ENCODE results near the gene ATAD1.

ATAD1 gene

GRCh38 chr10:87799860-87800259 is 18.2 kb downstream of the ATAD1 start:
- DNase-seq: no peak

GRCh38 chr10:87798082-87798481 is 19.9 kb downstream of the ATAD1 start:
- no peak for DNase-seq

DNA sequence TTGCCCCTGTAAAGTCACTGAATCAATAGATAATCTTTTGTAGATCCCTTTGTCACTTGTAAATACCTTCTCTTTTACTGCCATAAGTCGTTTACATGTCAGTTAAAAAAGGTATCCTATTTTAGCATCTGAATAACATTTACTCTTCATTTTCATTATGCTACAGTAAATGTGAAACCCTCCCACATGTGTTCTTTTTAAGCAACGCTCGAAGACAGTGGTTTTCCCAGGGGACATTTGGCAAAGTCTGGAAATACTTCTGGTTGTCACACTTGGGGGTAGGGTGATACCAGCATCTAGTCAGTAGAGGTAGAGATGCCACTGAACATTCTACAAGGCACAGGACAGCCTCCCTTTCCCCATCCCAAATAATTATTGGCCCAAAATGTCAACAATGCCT is 23.7 kb downstream of the ATAD1 start:
- no peak for DNase-seq

GRCh38 chr10:87790185-87790584 is 27.8 kb downstream of the ATAD1 start:
- no peak for DNase-seq

GRCh38 chr10:87786421-87786820 is 31.6 kb downstream of the ATAD1 start:
- no peak for DNase-seq

DNA sequence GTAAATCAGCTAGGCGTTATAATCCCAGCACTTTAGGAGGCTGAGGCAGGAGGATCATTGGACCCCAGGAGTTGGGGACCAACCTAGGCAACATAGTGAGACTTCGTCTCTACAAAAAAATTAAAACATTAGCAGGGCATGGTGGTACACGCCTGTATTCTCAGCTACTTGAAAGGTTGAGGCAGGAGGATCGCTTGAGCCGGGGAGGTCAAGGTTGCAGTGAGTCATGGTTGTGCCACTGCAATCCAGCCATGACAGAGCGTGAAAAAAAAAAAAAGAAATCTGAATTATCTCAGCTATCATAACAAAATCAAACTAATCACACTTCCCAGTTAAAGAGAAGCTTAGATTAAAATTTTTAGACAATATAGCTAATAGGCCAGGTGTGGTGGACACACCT is 35.3 kb downstream of the ATAD1 start:
- DNase-seq: no peak

DNA sequence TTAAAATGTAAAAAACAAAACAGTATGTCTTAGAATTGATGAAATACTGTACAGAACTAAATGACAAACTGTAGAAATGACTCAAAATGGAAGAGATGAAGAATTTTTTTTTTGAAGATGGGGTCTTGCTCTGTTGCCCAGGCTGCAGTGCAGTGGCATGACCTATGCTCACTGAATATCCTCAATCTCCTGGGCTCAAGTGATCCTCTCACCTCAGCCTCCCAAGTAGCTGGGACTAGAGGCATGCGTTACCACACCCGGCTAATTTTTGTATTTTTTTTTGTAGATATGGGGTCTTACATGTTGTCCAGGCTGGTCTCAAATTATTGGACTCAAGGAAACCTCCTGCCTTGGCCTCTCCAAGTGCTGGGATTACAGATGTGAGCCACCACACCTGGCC is 36.5 kb downstream of the ATAD1 start:
- no peak for DNase-seq

- DNase-seq: no peak
These were observed 41.7 kb downstream of the ATAD1 start for GRCh38 chr10:87776328-87776727.

DNA sequence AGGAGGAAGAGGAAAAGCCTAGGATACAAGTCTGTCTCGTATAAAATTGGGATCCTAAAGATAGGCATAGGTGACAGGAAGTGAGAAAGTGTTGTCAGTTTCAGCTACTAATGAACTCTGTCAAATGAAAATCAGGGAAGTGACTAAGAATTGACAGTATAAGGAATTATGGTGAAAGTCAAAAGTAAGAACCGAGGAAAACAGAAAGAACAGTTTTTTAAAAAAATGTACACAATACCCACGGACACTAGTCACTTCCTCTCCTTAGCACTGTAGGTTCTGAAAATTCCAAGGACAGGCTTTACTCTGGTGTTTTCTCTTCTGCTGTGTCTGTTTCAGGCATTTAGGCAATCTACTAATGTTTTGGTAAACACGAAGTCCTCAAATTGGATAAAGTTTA is 42.3 kb downstream of the ATAD1 start:
- DNase-seq: no peak

GRCh38 chr10:87771871-87772500 is 46.0 kb downstream of the ATAD1 start:
- no peak for DNase-seq

DNA sequence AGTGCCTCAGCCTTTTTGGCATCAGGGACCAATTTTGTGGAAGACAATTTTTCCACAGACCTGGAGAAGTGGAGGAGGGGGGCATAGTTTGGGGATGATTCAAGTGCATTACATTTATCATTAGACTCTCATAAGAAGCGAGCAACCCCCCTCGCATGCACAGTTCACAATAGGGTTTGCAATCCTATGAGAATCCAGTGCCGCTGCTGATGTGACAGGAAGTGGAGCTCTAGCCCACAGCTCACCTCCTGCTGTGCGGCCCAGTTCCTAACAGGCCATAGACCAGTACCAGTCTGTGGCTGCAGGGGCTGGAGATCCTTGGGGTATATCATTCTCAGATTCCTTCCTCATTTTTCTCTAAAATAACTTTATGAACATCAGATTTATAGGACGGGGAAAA is 50.8 kb downstream of the ATAD1 start:
- DNase-seq: no peak

- DNase-seq: no peak
These were observed 52.2 kb downstream of the ATAD1 start for GRCh38 chr10:87765666-87766376.

DNA sequence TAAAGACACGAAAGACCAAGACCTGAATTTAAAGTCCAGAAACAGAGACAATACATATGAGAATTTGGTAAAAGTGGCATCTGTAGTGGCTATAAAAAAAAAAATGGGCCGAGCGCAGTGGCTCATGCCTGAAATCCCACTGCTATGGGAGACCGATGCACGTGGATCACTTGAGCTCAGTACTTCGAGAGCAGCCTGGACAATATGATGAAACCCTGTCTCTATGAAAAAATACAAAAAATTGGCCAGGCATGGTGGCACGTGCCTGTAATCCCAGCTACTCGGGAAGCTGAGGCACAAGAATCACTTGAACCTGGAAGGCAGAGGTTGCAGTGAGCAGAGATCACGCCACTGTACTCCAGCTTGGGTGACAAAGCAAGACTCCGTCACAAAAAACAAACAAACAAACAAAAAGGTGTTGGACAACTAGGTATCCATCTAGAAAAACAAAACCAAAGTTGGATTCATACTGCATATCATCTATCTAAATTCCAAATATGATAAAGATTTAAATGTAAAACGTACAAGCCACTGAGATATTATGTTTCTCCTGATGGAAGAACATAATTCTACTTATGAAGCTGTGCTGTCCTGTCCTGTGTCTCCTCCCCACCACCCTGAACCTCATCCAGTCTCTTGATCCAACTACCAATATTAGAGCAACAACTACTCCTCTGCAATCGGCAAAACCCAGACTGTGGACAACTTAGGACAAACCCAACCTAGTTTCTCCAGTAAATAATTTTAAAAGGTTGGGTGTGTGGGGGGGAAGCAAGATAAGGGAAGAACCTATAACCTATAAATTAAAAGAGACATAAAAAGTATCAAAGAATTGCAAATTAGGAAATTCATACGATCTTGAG is 53.7 kb downstream of the ATAD1 start:
- no peak for DNase-seq

- no peak for DNase-seq
These were observed 54.8 kb downstream of the ATAD1 start for GRCh38 chr10:87763086-87763861.

DNA sequence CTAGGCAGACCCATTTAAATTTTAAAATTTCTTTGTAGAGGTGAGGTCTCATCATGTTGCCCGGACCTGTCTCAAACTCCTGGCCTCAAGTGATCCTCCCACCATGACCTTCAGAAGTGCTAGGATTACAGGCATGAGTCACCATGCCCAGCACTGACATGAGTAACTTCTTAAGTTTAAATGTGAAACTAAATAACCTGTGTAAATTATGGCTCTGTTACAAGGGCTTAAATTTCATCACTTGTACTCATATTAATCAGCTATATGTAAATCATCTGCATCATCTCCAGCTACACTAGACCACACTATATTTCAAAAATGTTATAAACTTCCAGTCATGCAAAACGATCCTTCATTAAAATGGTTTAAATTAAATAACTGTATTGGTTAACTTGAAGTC is 56.1 kb downstream of the ATAD1 start:
- peak; percentile 77 for DNase-seq

- DNase-seq: no peak
These were observed 56.9 kb downstream of the ATAD1 start for GRCh38 chr10:87761153-87761552.

DNA sequence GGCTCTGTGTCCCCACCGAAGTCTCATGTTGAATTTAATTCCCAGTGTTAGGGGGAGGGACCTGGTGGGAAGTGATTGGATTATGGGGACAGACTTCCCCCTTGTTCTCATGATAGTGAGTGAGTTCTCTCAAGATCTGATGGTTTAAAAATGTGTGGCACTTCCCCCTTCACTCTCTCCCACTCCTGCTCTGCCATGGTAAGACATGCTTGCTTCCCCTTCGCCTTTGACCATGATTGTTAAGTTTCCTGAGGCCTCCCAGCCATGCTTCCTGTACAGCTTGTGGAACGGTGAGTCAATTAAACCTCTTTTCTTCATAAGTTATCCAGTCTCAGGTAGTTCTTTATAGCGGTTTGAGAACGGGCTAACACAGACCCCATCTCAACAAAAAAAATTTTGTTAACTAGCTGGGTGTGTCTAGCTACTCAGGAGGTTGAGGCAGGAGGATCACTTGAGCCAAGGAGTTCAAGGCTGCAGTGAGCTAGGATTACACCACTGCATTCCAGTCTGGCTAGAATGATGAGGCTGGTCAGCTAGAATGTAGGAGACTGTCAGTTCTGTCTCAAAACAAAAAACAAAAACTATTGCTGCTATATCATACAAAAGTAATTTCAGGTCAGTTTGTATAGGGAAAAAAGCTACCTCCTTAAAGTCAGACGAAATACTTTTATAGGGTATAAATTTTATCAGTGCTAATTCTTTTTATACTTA is 57.7 kb downstream of the ATAD1 start:
- peak; percentile 7 for DNase-seq

GRCh38 chr10:87759551-87759950 is 58.5 kb downstream of the ATAD1 start:
- no peak for DNase-seq

DNA sequence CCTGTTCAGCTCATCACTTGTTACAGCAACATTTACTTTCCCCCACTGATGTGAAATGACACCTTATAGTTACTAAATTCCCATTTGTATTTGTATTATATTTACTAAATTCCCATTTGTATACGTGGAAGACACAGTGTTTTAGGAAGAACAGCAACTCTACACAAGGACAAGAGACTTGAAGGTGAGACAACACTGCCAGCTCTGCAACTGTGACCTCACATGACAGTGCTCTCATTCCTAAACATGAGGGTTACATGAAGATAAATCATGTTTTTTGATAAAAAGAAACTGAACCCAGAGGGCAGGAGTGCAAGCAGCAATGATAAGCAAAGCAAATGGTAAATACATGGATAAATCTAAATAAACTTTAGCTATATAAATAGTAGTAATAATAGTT is 60.3 kb downstream of the ATAD1 start:
- no peak for DNase-seq

- DNase-seq: peak; percentile 13
These were observed 63.8 kb downstream of the ATAD1 start for GRCh38 chr10:87753995-87754866.

DNA sequence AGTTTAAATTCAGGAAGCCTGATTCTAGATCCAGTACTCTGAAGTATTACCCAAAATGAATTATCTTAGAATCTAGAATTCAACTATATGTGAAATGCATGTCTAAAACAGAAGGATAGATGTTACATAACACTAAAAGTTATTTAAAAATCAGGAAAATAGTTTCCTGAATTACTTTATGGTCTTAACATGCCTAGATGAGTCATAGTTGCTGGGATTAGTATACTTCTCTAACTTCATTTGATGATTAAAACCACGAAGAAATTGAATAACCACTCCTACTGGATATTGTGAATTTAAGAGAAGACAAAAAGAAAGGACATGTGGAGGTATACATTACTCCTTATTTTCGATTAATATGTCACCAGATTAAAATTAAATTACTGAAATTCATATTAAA is 65.5 kb downstream of the ATAD1 start:
- DNase-seq: no peak
